ENCODE results near the gene SLC2A13. TPM values are rescaled to one million over a fixed set of nuclear protein-coding genes. Genes with fewer than 3 reads are reported as not detected.
A peak's percentile ranks its signal among the peaks of the same experiment; 100 is the strongest.

SLC2A13 gene
- total and polyA plus RNA-seq, 11 donors, result 1.9 to 17.6 (median 8.5) TPM

GRCh38 chr12:39773266-39773665 is 332.6 kb downstream of the SLC2A13 start:
- intact Hi-C loops (cut with DNase I), result no loop called here
- no peak for TF ChIP-seq CTCF (IDR thresholded peaks at IDR 0.05)
- TF ChIP-seq POLR2A (IDR thresholded peaks at IDR 0.05), result no peak
- H3K27ac ChIP-seq, result no peak overlapping the region

GRCh38 chr12:39772821-39773259 is 333.0 kb downstream of the SLC2A13 start:
- intact Hi-C loops (cut with DNase I), result no loop called here
- no peaks in the 10 kb centered on the region for H3K36me3 ChIP-seq
- no peak overlapping the region for H3K4me3 ChIP-seq
- peaks cover 0 to 2% (median 0%) of the 10 kb centered on the region in 12 donors for H3K9me3 ChIP-seq
- no peaks in the 10 kb centered on the region for H3K4me1 ChIP-seq
- ATAC-seq, result no peak
- TF ChIP-seq POLR2A (IDR thresholded peaks at IDR 0.05), result no peak
- no peak for TF ChIP-seq CTCF (IDR thresholded peaks at IDR 0.05)
- no peak for DNase-seq
- WGBS, 4 donors, result 63 to 77% (median 73%) methylated on average over 3 of the region's 3 CpGs
- no peaks in the 10 kb centered on the region for H3K27me3 ChIP-seq
- no peak overlapping the region for H3K27ac ChIP-seq

More at GRCh38 chr12:39773266-39773665, 332.6 kb downstream of the SLC2A13 start:
- Histone ChIP-seq H3K36me3 (no peaks in the 10 kb centered on the region), H3K4me3 (no peak overlapping the region), H3K27me3 (no peaks in the 10 kb centered on the region), H3K9me3 (no peaks in the 10 kb centered on the region), H3K4me1 (no peaks in the 10 kb centered on the region)
- 92 to 99% (median 95%) methylated on average over 2 of the region's 2 CpGs for WGBS, 4 donors
- ATAC-seq, result no peak
- DNase-seq, result no peak

- TF ChIP-seq CTCF (IDR thresholded peaks at IDR 0.05), result no peak
- TF ChIP-seq POLR2A (IDR thresholded peaks at IDR 0.05), result no peak
- Histone ChIP-seq H3K4me3 (no peak overlapping the region), H3K27me3 (no peaks in the 10 kb centered on the region), H3K4me1 (no peaks in the 10 kb centered on the region), H3K9me3 (peaks cover 0 to 8% (median 0%) of the 10 kb centered on the region in 12 donors), H3K27ac (no peak overlapping the region), H3K36me3 (no peaks in the 10 kb centered on the region)
- DNase-seq (no peak), ATAC-seq (no peak)
- WGBS, 4 donors, result 93 to 100% (median 98%) methylated on average over 1 of the region's 1 CpG
- intact Hi-C loops (cut with DNase I), result no loop called here
Observed at GRCh38 chr12:39771456-39771855, 334.4 kb downstream of the SLC2A13 start.

GRCh38 chr12:39764944-39765560 is 340.8 kb downstream of the SLC2A13 start:
- ATAC-seq (peak in 3 of 4 donors; percentile 26 to 63 (median 55)), DNase-seq (no peak)
- Histone ChIP-seq H3K4me1 (no peaks in the 10 kb centered on the region), H3K27me3 (no peaks in the 10 kb centered on the region), H3K4me3 (no peak overlapping the region), H3K27ac (no peak overlapping the region), H3K36me3 (peaks cover 0 to 31% (median 9%) of the 10 kb centered on the region in 9 donors), H3K9me3 (peaks cover 0 to 8% (median 0%) of the 10 kb centered on the region in 12 donors)
- TF ChIP-seq POLR2A (IDR thresholded peaks at IDR 0.05) (no peak), CTCF (IDR thresholded peaks at IDR 0.05) (peak; percentile 56 to 81 (median 67))
- intact Hi-C loops (cut with DNase I), result loop anchor here (1.0 to 10.0 kb wide), 8 partner anchors 222 to 350 kb away; partner anchors contain the start of gene SLC2A13 (in 8 of the 10)
- 59 to 72% (median 62%) methylated on average over 3 of the region's 3 CpGs for WGBS, 4 donors
